Neural cell (in vitro differentiated cells): ENCODE measurements around the gene B4GALT2. TPM values are rescaled to one million over a fixed set of nuclear protein-coding genes. Genes with fewer than 3 reads are reported as not detected.

Experiments
- H2AFZ ChIP-seq: fragments of 200-600, 300-800 bp; sonication (generic), shearing (Covaris generic); 2 replicates; pipeline ENCODE4 v1.6.0; 2014; ENCODE audit warnings: low read depth, mild to moderate bottlenecking, antibody characterized with exemption, low read length, moderate library complexity
- H3F3A ChIP-seq: fragments of 200-600 bp; shearing (Covaris generic); 2 replicates; pipeline ENCODE4 v1.6.1; 2016; ENCODE audit warnings: mild to moderate bottlenecking, moderate library complexity, mixed read lengths, antibody characterized with exemption, low read length; ENCODE audit not compliant: insufficient read depth, poor library complexity, severe bottlenecking
- H3K27ac ChIP-seq: fragments of 200-600, 300-800 bp; sonication (generic), shearing (Covaris generic); 2 replicates; pipeline ENCODE4 v1.5.1; 2014; ENCODE audit warnings: mild to moderate bottlenecking, low read length, moderate library complexity
- H3K27me3 ChIP-seq: fragments of 300-800, 200-600 bp; sonication (generic), shearing (Covaris generic); 2 replicates; pipeline ENCODE4 v1.6.0; 2014; ENCODE audit warnings: mild to moderate bottlenecking, low read depth, low read length, moderate library complexity; ENCODE audit not compliant: insufficient read depth
- H3K36me3 ChIP-seq: fragments of 300-800, 200-600 bp; sonication (generic), shearing (Covaris generic); 2 replicates; pipeline ENCODE4 v1.5.1; 2014; ENCODE audit warnings: mild to moderate bottlenecking, antibody characterized with exemption, low read length, moderate library complexity; ENCODE audit not compliant: insufficient read depth
- H3K4me2 ChIP-seq: fragments of 300-800, 200-600 bp; sonication (generic), shearing (Covaris generic); 2 replicates; pipeline ENCODE4 v1.6.0; 2014; ENCODE audit warnings: mild to moderate bottlenecking, low read length
- H3K4me3 ChIP-seq: fragments of 300-800, 200-600 bp; sonication (generic), shearing (Covaris generic); 2 replicates; pipeline ENCODE4 v1.5.1; 2014; ENCODE audit warnings: mild to moderate bottlenecking, low read length, moderate library complexity
- H3K79me2 ChIP-seq: fragments of 200-600 bp; shearing (Covaris generic); replicated peaks from 2 replicates; pipeline ENCODE4 v1.6.0; 2014; ENCODE audit warnings: mild to moderate bottlenecking, low read length, moderate library complexity; ENCODE audit not compliant: insufficient read depth
- H3K9ac ChIP-seq: fragments of 300-800, 200-600 bp; sonication (generic), shearing (Covaris generic); 2 replicates; pipeline ENCODE4 v1.6.1; 2016; ENCODE audit warnings: mild to moderate bottlenecking, low read length, mixed read lengths
- H3K9me2 ChIP-seq: fragments of 200-600 bp; shearing (Covaris generic); 2 replicates; pipeline ENCODE4 v1.6.1; 2016; ENCODE audit warnings: mild to moderate bottlenecking, low read length, mixed read lengths; ENCODE audit not compliant: insufficient read depth
- H3K9me3 ChIP-seq: fragments of 200-600, 300-800 bp; sonication (generic), shearing (Covaris generic); 2 replicates; pipeline ENCODE4 v1.6.1; 2016; ENCODE audit warnings: mild to moderate bottlenecking, mixed run types, low read length, moderate library complexity, mixed read lengths
- H4K20me1 ChIP-seq: fragments of 200-600 bp; shearing (Covaris generic); 2 replicates; pipeline ENCODE4 v1.6.1; 2016; ENCODE audit warnings: mild to moderate bottlenecking, mixed run types; ENCODE audit not compliant: insufficient read depth
- CTCF ChIP-seq: fragments of 450-650 bp; IDR thresholded peaks from 2 replicates; pipeline ENCODE4 v1.5.1; 2014; ENCODE audit warnings: antibody characterized with exemption, mild to moderate bottlenecking, moderate library complexity; ENCODE audit not compliant: poor library complexity, severe bottlenecking
- EP300 ChIP-seq: fragments of 450-650 bp; conservative IDR thresholded peaks from 2 replicates; pipeline ENCODE4 v1.6.1; 2014; ENCODE audit warnings: antibody characterized with exemption, mild to moderate bottlenecking, moderate library complexity; ENCODE audit not compliant: poor library complexity, severe bottlenecking
- EZH2 ChIP-seq: fragments of 200-600, 300-800 bp; shearing (Covaris generic), sonication (generic); IDR thresholded peaks from 2 replicates; pipeline ENCODE4 v1.6.1; 2014; ENCODE audit warnings: antibody characterized with exemption, low read length, borderline replicate concordance, mild to moderate bottlenecking; ENCODE audit not compliant: insufficient read depth, poor library complexity, severe bottlenecking
- MXI1 ChIP-seq: fragments of 450-650 bp; conservative IDR thresholded peaks from 2 replicates; pipeline ENCODE4 v1.6.1; 2014; ENCODE audit warnings: antibody characterized with exemption, mild to moderate bottlenecking; ENCODE audit not compliant: poor library complexity, severe bottlenecking
- POLR2AphosphoS5 ChIP-seq: IDR thresholded peaks from 2 replicates; pipeline ENCODE4 v1.6.1; 2012
- RAD21 ChIP-seq: fragments of 450-650 bp; conservative IDR thresholded peaks from 2 replicates; pipeline ENCODE4 v1.6.1; 2014; ENCODE audit warnings: antibody characterized with exemption, mild to moderate bottlenecking, moderate library complexity
- REST ChIP-seq: IDR thresholded peaks from 2 replicates; pipeline ENCODE4 v1.6.1; 2012; ENCODE audit warnings: borderline replicate concordance
- SMC3 ChIP-seq: fragments of 450-650 bp; conservative IDR thresholded peaks from 2 replicates; pipeline ENCODE4 v1.6.1; 2014; ENCODE audit warnings: antibody characterized with exemption, mild to moderate bottlenecking, moderate library complexity; ENCODE audit not compliant: poor library complexity
- TAF1 ChIP-seq: IDR thresholded peaks from 2 replicates; pipeline ENCODE4 v1.6.1; 2012; ENCODE audit warnings: low read depth
- polyA plus RNA-seq: library from polyadenylated mRNA; depleted of rRNA; stranded (reverse); fragments of >200 nt; gene quantifications from 2 replicates; pipeline ENCODE4 v1.2.3, GENCODE V29; 2014

Gene B4GALT2
- polyA plus RNA-seq, 1 donor from 2014 or later: 129 TPM

GRCh38 chr1:43992232-43992995, 13.4 kb downstream of the B4GALT2 start:
- H3K27me3 ChIP-seq: no peaks in the 10 kb centered on the region
- TF ChIP-seq MXI1 (no peak), TAF1 (no peak), SMC3 (no peak), EP300 (no peak), EZH2 (no peak), REST (no peak), RAD21 (no peak), CTCF (no peak), POLR2AphosphoS5 (no peak)
- no peaks in the 10 kb centered on the region for H3K79me2 ChIP-seq
- H2AFZ ChIP-seq: peak overlapping the region; percentile 33
- no peaks in the 10 kb centered on the region for H3K36me3 ChIP-seq
- no peaks in the 10 kb centered on the region for H3F3A ChIP-seq
- no peaks in the 10 kb centered on the region for H3K9me3 ChIP-seq
- no peak overlapping the region for H3K27ac ChIP-seq
- no peaks in the 10 kb centered on the region for H4K20me1 ChIP-seq
- H3K9ac ChIP-seq: peak overlapping the region; percentile 65
- H3K4me2 ChIP-seq: peak overlapping the region; percentile 73
- no peaks in the 10 kb centered on the region for H3K9me2 ChIP-seq
- peak overlapping the region; percentile 91 for H3K4me3 ChIP-seq

GRCh38 chr1:43993206-43993914, 14.3 kb downstream of the B4GALT2 start:
- no peak for TF ChIP-seq RAD21
- TF ChIP-seq EZH2: no peak
- no peak for TF ChIP-seq POLR2AphosphoS5
- no peak for TF ChIP-seq SMC3
- no peak for TF ChIP-seq TAF1
- TF ChIP-seq MXI1: no peak
- TF ChIP-seq EP300: no peak
- TF ChIP-seq REST: no peak
- no peak for TF ChIP-seq CTCF
- no peaks in the 10 kb centered on the region for H3F3A ChIP-seq
- H3K79me2 ChIP-seq: no peaks in the 10 kb centered on the region
- no peak overlapping the region for H3K9ac ChIP-seq
- H3K4me2 ChIP-seq: no peak overlapping the region
- H4K20me1 ChIP-seq: no peaks in the 10 kb centered on the region
- H3K27ac ChIP-seq: no peak overlapping the region
- no peaks in the 10 kb centered on the region for H3K27me3 ChIP-seq
- H3K9me3 ChIP-seq: no peaks in the 10 kb centered on the region
- H3K9me2 ChIP-seq: no peaks in the 10 kb centered on the region
- H3K4me3 ChIP-seq: no peak overlapping the region
- no peak overlapping the region for H2AFZ ChIP-seq
- H3K36me3 ChIP-seq: no peaks in the 10 kb centered on the region
